ENCODE results near the gene NUP62.

NUP62 gene

GRCh38 chr19:49896863-49897621, 32.3 kb downstream of the NUP62 start, which contains the start of gene IL4I1:
Gene IL4I1, minus strand, starts transcription at chr19:49896887. Its CDS starts 727 bp downstream, at chr19:49896160.
- FAIRE-seq: no peak

DNA sequence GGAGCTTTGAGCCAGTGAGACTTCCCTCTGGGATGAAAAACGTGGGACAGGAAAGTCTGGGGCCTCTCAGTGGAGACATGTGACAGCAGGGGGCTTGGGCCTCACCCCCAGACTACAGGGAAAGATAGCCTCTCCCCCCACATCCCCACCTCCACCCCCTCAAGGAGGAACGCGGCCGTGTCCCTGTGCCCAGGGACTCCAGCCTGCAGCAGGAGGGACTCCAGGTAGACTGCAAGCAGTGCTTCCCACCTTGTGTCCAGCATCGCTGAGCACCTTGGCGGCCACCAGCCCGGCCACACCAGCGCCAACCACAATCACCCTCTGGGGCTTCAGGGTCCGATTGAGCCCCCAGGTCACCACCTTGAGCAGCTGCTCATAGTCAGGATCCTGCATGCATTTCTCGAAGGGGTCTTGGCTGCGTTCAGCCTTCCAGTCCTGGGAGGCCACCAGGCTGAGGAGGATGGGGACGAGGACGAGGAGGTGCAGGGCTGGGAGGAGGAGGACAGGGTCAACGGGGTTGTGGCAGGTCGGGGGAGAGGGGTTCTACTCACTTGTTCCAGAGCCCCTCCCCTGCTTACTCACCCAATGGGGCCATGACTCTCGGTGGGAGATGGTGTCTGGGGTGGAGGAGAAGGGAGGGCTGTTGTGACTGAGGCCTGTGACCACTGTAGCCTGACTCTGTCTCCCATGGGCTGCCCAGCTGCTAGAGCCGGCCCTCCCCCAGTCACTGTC, 33.6 kb downstream of the NUP62 start:
- FAIRE-seq: no peak

DNA sequence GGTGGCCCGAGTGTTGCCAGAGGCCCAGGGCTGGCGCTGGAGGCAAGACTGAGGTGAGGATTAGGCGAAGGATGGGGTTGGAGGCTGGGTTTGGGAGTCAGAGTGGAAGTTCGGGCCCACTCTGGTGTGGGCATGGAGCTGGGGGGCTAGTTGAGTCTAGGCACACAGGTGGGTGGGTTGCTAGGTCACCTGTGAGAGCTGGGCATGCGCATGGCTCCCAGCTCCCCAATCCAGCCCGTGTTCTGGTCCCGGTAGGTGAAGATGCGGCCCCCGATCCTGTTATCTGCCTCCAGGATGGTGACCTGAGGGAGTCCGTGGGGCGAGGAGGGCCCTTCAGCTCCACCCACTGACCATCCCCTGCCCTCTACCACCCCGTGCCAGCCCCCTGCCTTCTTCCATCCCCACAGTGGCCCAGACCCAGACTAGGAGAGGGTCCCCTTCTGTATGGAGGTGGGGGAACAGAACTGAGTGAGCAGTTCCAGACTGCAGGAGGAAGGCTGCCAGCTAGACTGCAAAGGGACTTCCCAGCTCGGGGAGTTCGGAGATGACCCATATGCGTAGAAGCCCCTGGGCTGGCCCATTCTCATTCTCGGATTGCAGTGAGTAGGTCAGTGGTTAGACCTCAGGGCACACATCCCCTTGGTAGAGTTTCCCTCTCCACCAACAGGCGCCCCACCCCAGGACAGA, 34.3 kb downstream of the NUP62 start:
- no peak for FAIRE-seq

DNA sequence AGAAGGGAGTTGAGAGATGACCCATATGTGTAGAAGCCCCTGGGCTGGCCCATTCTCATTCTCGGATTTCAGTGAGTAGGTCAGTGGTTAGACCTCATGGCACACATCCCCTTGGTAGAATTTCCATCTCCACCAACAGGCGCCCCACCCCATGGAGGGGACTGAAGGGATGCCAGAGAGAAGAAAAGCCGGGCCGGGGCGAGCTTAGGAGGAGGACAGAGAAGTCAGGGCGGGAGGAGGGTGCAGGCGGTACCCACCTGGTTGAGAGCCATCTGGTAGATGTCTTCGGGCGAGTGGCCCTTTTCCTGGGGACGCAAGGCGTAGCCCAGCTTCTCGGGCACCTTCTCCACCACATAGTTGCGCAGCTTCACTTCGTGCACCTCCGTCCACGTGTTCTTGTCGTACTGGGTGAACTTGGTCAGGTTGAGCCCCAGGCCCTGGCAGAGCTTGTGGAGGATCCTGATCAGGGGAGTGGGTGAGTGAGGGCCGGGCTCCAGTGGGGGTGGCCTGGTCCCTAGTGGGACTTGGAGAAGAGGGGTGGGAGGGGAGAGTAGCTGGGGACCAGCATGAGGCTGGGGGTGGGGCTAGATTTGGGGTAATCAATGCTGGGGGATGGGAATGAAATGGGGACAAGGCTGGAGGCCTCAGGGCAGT, 35.2 kb downstream of the NUP62 start:
- FAIRE-seq: no peak

GRCh38 chr19:49892716-49893115, 36.6 kb downstream of the NUP62 start:
- no peak for FAIRE-seq

DNA sequence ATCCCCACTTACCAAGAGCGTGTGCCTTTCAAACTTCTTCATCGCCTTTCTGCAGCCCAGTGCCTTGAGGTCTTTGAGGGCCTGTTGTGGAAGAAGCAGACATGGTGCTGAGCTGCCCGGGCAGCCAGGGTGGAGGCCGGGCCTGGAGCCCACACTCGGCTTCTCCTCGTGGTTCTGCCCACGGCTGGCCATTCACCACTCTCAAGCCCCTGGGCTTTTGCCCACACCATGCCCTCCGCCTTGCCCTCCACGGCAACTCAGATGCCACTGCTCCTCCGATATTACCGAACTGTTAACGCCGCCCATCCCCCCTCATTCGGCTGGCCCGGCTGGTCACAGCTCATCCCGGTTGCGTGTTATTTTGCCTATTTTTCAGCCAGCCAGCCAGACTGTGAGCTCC, 37.9 kb downstream of the NUP62 start:
- no peak for FAIRE-seq

GRCh38 chr19:49890349-49891311, 38.7 kb downstream of the NUP62 start:
- no peak for FAIRE-seq

GRCh38 chr19:49889687-49890348, 39.5 kb downstream of the NUP62 start:
- no peak for FAIRE-seq

DNA sequence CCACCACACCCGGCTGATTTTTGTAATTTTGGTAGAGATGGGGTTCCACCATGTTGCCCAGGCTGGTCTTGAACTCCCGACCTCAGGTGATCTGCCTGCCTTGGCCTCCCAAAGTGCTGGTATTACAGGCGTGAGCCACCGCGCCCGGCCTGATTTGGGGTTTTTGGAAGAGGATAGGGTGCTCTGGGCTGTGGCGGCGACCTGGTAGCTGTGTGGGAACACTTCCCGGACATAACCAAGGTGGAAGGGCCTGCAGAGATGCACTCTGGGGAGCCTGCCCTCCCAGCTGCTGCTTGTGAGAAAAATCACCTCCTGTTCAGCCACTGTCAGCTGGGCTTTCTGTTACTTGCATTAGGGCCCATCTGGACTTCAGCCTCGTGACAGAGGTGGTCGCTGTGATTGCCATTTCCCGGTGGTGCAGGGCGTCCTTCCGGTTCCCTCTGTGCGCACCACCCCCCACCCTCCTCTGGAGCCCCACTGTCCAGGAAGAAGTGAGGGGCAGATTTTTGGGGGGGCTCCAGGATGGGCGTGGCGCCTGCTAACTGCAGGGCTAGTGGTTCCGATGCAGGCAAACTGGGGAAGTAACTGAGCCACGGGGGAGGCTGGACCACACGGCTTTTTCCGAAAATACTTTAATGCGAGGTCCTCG, 40.1 kb downstream of the NUP62 start:
- FAIRE-seq: no peak

DNA sequence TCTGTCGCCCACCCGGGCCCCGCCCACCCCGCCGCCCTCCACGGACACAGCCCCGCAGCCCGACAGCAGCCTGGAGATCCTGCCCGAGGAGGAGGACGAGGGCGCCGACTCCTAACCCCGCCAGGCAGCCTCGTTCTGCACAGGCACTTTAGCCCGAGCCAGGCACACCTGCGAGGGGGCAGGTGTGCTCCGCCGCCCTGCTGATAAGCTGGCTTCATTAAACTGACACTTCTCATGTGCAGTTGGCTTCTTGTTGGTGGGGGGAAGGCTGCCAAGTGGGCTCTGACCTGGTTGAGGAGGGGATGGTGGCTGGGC, 40.8 kb downstream of the NUP62 start:
- FAIRE-seq: no peak

- FAIRE-seq: no peak
Observed at GRCh38 chr19:49887665-49888509, 41.4 kb downstream of the NUP62 start.

GRCh38 chr19:49887037-49887664, 42.2 kb downstream of the NUP62 start:
- FAIRE-seq: no peak

- FAIRE-seq: no peak
Observed at GRCh38 chr19:49884760-49885159, 44.5 kb downstream of the NUP62 start.

- no peak for FAIRE-seq
Observed at GRCh38 chr19:49884109-49884508, 45.2 kb downstream of the NUP62 start.

- no peak for FAIRE-seq
Observed at GRCh38 chr19:49883094-49883493, 46.2 kb downstream of the NUP62 start.

- FAIRE-seq: no peak
Observed at GRCh38 chr19:49882643-49883042, 46.7 kb downstream of the NUP62 start.

DNA sequence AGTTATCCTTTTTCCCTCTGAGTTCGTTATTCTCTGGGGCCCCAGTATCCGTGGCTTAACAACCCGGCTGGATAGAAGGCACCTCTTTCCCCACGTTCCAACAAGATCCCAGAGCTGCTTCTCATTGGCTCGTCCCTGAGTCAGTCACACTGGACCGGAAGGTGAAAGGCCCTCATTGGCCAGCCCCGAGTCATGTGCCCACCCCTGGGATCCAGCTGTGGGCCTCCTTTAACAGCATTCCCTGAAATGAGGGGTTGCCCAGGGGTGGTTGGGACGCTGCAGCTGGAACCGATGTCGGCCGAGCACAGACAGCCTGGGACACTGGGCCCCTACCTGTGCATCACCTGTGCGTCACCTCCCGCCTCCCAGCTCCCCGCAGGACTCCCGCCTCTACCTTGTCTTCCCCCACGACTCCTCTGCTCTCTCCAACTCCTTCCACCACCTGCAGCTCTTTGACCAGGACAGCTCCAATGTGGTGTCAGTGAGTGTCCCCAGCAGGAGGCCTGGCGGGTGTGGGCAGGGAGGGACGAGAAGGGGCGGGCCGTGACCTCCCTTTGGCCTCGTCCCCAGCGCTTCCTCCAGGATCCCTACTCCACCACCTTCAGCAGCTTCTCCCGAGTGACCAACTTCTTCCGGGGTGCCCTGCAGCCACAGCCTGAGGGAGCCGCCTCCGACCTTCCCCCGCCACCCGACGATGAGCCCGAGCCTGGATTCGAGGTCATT, 47.5 kb downstream of the NUP62 start:
- no peak for FAIRE-seq

DNA sequence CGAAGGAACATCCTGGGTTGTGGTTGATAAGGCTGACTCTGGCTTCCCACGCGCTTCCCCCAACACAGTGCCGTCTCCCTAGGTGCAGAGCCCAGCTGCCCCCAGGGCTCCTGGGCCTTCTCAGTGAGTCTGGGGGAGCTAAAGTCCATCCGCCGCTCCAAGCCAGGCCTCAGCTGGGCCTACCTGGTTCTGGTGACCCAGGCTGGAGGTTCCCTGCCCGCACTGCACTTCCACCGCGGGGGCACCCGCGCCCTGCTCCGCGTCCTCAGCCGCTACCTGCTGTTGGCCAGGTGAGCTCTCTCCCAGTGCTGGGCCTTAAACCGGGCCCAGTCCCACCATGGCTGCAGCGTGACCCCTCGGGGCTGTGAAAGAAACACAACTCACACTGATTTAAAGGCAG, 48.1 kb downstream of the NUP62 start:
- FAIRE-seq: no peak

Measured in islet of Langerhans (tissue), 1 donor.